SKM-1 (cell line): ENCODE measurements around the gene PTAFR.

ENCODE experiments used
- DNase-seq: peaks from one replicate; lab custom pipeline; 2025; ENCODE audit not compliant: unreplicated experiment; lab: John Stamatoyannopoulos, UW

Gene PTAFR

GRCh38 chr1:28122183-28122582, 54.3 kb downstream of the PTAFR start:
- no peak for DNase-seq

GRCh38 chr1:28119556-28119955, 56.9 kb downstream of the PTAFR start:
- no peak for DNase-seq

DNA sequence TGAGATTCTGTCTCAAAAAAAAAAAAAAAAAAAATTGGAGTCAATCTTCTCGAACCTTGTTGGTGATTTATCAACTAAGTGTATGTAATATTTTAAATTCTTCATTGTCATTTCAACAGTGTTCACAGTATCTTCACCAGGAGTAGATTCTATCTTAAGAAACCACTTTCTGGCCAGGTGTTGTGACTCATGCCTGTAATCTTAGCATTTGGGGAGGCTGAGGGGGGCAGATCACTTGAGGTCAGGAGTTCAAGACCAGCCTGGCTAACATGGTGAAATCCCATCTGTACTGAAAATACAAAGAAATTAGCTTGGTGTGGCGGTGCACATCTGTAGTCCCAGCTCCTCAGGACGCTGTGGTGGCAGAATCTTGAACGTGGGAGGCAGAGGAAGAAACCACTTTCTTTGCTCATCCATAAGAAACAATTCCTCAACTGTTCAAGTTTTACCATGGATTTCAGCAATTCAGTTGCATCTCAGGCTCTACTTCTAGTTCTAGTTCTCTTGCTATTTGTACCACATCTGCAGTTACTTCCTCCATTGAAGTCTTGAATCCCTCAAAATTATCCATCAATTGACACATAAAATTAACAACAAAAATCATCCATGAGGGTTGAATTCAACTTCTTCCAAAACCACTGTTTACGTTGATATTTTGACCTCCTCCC, 57.7 kb downstream of the PTAFR start:
- DNase-seq, result no peak

- DNase-seq, result peak; percentile 95
Measured at GRCh38 chr1:28115267-28115666, 61.2 kb downstream of the PTAFR start.

DNA sequence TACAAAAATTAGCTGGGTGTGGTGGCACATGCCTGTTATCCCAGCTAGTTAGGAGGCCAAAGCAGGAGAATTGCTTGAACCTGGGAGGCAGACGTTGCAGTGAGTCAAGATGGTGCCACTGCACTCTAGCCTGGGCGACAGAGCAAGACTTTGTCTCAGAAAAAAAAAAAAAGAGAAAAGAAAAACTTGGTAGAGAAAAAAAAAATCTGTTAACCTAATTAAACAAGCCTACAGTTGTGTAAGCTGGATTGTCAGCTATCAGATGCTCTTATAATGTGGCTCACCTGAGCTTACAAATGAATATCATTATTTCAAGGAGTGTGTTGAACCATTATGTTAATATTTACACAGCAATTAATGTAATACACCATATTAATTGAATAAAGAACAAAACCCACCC, 61.6 kb downstream of the PTAFR start:
- DNase-seq, result no peak

- no peak for DNase-seq
Measured at GRCh38 chr1:28113242-28113572, 63.3 kb downstream of the PTAFR start.

DNA sequence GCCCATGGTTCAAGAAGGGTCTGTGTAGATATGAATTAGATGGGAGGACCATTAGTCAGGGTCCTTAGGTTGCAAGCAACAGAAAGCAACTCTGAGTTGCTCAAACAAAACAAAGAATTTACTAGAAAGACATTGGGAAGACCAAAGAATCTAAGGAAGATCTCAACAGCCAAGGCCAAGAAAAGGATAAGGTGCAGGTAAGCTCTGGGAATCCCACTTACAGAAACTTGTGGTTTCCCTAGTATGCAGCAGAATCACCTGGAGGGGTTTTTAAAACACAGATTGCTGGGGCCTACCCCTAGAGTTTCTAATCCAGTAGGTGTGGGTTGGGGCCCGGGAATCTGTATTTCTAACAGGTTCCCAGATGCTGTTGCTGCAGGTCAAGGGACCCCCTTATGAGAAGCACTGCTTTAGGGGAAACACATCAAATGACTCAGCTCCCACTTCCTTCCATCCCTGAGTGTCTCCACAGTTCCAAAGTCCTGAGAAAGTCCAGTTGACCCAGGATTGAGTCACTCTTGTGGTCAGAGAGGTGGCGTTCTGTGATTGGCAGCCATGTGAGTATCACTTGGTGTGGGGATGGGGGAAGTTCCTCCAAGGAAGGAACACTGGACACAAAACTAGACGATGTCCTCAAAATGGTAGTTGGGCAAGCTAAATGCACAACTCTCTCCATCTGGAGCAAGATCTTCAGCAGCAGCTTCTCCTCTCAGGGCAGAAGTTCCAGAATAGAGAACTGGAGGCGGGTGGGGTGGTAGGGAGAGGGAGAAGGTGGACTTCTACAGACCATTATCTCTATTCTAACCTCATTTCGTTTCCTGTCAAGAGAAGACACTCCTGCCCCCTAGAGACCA, 63.9 kb downstream of the PTAFR start:
- DNase-seq, result peak; percentile 71

DNA sequence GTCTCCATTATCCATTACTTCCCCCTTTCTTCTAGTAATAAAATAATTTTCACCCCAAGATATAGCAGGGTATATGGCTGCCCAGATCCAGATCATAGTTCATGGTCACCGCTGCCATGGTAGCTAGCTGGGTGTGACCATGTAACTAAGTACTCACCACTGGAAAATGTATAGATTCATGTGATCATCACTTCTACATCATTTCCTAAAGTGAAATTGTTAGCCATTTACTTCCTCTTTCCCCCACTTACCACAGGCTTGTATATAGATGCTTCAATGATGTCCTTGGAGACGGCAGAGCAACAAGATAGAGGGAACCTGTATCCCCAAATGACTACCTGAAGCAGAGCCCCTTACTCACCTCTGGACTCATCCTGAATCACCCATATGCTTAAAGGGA, 65.3 kb downstream of the PTAFR start:
- peak; percentile 66 for DNase-seq

DNA sequence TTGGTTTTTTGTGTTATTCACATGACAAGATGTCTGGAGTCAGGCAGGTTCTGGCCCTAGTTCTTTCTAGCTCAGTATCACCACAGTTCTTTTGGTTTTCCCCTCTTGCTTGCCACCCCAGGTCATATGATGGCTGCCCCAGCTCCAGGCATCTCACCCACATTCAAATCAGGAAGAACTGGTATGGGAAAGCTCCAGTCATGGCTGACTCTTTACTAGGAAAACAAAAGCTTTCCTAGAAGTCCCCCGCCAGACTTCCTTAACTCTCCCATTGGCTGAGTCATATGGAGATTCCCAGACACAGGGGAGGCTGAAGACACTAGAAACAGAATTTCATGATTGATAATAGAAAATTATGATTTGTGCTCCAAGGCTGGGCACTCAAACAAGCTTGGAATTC, 65.9 kb downstream of the PTAFR start:
- DNase-seq, result no peak

DNA sequence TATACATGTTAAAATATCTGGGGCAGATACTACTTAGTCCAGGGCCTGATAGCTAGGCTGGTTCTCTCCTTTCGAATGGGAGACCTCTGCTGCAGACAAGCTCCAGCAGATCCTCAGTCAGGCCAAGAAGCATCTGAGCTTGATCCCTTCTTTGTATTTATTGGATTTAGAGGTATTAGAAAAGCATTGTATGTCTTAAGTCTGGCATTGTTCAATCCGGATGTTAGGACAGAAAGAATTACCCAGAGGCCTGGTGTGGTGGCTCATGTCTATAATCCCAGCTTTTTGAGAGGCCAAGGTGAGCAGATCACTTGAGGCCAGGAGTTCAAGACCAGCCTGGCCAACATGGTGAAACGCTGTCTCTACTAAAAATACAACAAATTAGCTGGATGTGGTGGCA, 66.9 kb downstream of the PTAFR start:
- DNase-seq, result no peak

DNA sequence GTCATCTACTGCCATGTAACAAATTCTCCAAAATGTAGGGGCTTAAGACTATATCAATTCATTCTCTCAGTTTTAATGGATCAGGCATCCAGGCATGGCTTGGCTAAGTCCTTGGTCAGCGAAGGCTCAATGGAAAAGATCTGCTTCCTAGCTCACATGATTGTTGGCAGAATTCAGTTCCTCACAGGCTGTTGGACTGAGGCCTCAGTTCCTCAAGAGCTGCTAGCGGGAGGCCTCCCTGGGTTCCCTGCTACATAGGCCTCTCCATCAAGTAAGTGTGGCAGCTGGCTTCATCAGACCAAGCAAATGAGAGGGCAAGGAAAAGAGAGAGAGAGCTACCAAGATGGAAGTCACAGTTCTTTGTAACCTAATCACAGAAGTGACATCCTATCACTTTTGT, 68.5 kb downstream of the PTAFR start:
- DNase-seq, result no peak

- DNase-seq, result no peak
Measured at GRCh38 chr1:28104866-28105467, 71.5 kb downstream of the PTAFR start.

- no peak for DNase-seq
Measured at GRCh38 chr1:28102189-28102588, 74.3 kb downstream of the PTAFR start.

DNA sequence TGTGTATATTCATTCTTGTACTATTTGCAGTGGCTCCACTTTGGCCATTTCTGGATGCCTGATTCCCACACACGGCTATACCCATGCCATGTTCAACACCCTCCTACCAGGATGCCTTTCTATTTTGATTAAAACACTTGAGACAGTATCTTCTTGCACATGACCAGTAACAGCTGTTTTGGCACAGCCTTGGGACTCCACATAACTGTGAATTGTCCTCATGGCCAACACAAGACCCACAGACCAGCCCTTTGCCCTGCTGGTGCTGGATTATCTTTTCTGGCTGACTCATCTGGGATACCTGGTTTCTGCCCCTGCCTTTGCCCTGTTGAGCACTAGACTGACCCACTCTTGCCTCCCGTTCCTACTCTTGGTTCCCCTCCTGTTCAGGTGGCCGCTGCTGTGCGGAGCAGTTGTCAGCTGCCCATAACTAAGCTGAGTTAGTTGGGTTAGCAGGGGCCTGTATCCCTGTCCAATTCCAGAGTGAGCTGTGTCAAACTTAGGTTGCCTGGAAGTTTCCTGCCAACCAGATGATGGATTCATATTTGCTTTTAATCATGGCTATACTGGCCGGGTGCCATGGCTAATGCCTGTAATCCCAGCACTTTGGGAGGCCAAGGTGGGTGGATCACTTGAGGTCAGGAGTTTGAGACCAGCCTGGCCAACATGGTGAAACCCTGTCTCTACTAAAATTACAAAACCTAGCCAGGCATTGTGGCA, 77.3 kb downstream of the PTAFR start:
- no peak for DNase-seq
